Tibial nerve (tissue), 4 donors: Measurements from ENCODE around the gene CAPN3.
A peak's percentile ranks its signal among the peaks of the same experiment; 100 is the strongest.

ENCODE experiments used
- CTCF ChIP-seq, 5 experiments: fragments of 200-600 bp in 3 of 5; fragments of 450-650 bp in 2 of 5; sonication (generic) in 3 of 5; IDR thresholded peaks; one replicate each; pipeline ENCODE4 v1.5.1; 2016 to 2019; ENCODE audit warnings: antibody characterized with exemption in 5 of 5, mild to moderate bottlenecking in 3 of 5, moderate library complexity in 2 of 5
- EP300 ChIP-seq, 2 donors: sonication (generic); formaldehyde crosslinking; IDR thresholded peaks; one replicate each; pipeline ENCODE4 v1.6.1; 2017; ENCODE audit warnings: antibody characterized with exemption in 2 of 2, mild to moderate bottlenecking in 1 of 2
- POLR2A ChIP-seq, 2 donors: fragments of 450-650 bp; IDR thresholded peaks; one replicate each; pipeline ENCODE4 v1.6.1; 2017; ENCODE audit warnings: antibody characterized with exemption in 2 of 2, mild to moderate bottlenecking in 2 of 2, moderate library complexity in 2 of 2

GRCh38 chr15:42457445-42458442, 98.4 kb downstream of the CAPN3 start:
- TF ChIP-seq CTCF (IDR thresholded peaks at IDR 0.05) (no peak), POLR2A (IDR thresholded peaks at IDR 0.05) (peak in 1 of 2 donors; percentile 54), EP300 (IDR thresholded peaks at IDR 0.05) (peak; percentile 37 to 60)
